ENCODE data around the gene RAD51B. TPM values are rescaled to one million over a fixed set of nuclear protein-coding genes. Genes with fewer than 3 reads are reported as not detected.
A peak's percentile ranks its signal among the peaks of the same experiment; 100 is the strongest.

The RAD51B gene
- total and polyA plus RNA-seq, 4 donors, result 2.5 to 95.0 (median 9.6) TPM

DNA sequence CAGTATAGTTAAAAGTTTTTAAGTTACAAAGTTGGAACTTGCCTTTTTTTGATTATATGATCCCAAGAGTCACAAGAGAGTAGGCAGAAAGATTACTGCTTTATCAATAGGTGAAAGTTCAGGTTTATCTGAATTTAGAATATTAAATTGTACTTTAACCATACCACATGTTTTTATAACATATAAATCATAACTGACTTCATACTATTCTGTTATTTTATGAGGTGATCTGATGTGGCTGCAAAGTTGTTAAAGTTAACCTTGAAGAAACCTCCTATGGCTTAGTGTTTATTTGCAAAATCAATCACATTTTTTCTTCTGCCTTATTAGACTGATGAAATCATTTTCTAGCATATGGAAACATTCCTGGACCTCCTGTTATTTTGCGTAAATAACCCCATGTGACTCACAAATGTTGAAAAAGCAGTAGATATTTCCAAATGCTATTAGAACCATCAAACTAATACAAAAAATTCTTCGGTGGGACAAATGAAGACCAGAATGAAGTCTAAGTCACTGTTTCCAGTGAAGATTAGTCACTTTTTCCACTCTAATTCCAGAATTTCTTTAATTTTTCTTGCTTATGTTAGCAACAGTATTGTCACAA lies 132.1 kb downstream of the RAD51B start:
- H3K4me1 ChIP-seq (ENCODE audit: control insufficient read depth in 5 of 5, insufficient read depth in 5 of 5, low read length in 5 of 5), result peaks cover 0 to 36% (median 0%) of the 10 kb centered on the region in 5 donors
- TF ChIP-seq, protein P1, sequence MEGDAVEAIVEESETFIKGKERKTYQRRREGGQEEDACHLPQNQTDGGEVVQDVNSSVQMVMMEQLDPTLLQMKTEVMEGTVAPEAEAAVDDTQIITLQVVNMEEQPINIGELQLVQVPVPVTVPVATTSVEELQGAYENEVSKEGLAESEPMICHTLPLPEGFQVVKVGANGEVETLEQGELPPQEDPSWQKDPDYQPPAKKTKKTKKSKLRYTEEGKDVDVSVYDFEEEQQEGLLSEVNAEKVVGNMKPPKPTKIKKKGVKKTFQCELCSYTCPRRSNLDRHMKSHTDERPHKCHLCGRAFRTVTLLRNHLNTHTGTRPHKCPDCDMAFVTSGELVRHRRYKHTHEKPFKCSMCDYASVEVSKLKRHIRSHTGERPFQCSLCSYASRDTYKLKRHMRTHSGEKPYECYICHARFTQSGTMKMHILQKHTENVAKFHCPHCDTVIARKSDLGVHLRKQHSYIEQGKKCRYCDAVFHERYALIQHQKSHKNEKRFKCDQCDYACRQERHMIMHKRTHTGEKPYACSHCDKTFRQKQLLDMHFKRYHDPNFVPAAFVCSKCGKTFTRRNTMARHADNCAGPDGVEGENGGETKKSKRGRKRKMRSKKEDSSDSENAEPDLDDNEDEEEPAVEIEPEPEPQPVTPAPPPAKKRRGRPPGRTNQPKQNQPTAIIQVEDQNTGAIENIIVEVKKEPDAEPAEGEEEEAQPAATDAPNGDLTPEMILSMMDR (IDR thresholded peaks at IDR 0.05; ENCODE audit: control extremely low read depth, extremely low read depth), result no peak
- H3K27ac ChIP-seq (ENCODE audit: low read depth in 1 of 2, low read length in 1 of 2), result no peak overlapping the region
- H3K27me3 ChIP-seq (ENCODE audit: control insufficient read depth in 3 of 3, insufficient read depth in 3 of 3, low read length in 2 of 3), result no peaks in the 10 kb centered on the region
- no peak overlapping the region for H3K4me3 ChIP-seq
- WGBS, 2 donors, result 88 to 90% methylated on average over 2 of the region's 2 CpGs
- DNase-seq, result peak in 2 of 3 donors; percentile 51 to 66
- H3K36me3 ChIP-seq (ENCODE audit: control insufficient read depth in 4 of 4, insufficient read depth in 4 of 4, low read length in 4 of 4), result peaks cover 0 to 10% (median 0%) of the 10 kb centered on the region in 4 donors
- H3K9me3 ChIP-seq (ENCODE audit: control insufficient read depth in 4 of 4, insufficient read depth in 3 of 4, low read length in 3 of 4), result peaks cover 0 to 3% (median 0%) of the 10 kb centered on the region in 4 donors
- H3K9ac ChIP-seq (ENCODE audit: insufficient read depth in 1 of 2, low read length in 2 of 2), result no peak overlapping the region
- no peak for ATAC-seq (ENCODE audit: insufficient read depth, low FRiP score)

DNA sequence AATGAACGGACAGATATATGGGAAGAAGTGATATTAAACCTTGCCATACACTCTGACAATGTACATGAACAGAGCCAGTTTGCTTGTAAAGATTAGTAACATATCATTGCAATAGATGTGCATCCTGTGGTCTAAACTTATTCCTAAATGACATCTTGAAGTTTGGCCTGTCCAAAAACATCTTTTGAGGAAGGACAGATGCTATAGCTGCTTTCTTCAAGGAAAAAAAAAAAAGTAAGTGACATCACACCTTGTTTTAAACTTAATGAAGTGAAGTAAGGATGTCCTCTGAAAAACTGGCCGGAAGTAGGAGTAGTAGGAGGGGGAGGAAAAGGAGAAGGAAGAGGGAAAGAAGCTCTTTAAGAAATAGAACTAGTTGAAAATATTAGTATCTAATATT lies 132.8 kb downstream of the RAD51B start:
- Histone ChIP-seq H3K4me3 (no peak overlapping the region), H3K9me3 (ENCODE audit: control insufficient read depth in 4 of 4, insufficient read depth in 3 of 4, low read length in 3 of 4) (peaks cover 0 to 3% (median 0%) of the 10 kb centered on the region in 4 donors), H3K4me1 (ENCODE audit: control insufficient read depth in 5 of 5, insufficient read depth in 5 of 5, low read length in 5 of 5) (peaks cover 0 to 39% (median 0%) of the 10 kb centered on the region in 5 donors), H3K9ac (ENCODE audit: insufficient read depth in 1 of 2, low read length in 2 of 2) (no peak overlapping the region), H3K27ac (ENCODE audit: low read depth in 1 of 2, low read length in 1 of 2) (no peak overlapping the region), H3K27me3 (ENCODE audit: control insufficient read depth in 3 of 3, insufficient read depth in 3 of 3, low read length in 2 of 3) (no peaks in the 10 kb centered on the region), H3K36me3 (ENCODE audit: control insufficient read depth in 4 of 4, insufficient read depth in 4 of 4, low read length in 4 of 4) (peaks cover 0 to 10% (median 0%) of the 10 kb centered on the region in 4 donors)
- TF ChIP-seq, protein P1 (IDR thresholded peaks at IDR 0.05; ENCODE audit: control extremely low read depth, extremely low read depth), result no peak
- 75 to 82% methylated on average over 2 of the region's 2 CpGs for WGBS, 2 donors
- ATAC-seq (ENCODE audit: insufficient read depth, low FRiP score), result no peak
- DNase-seq, result peak in 1 of 3 donors; percentile 38

DNA sequence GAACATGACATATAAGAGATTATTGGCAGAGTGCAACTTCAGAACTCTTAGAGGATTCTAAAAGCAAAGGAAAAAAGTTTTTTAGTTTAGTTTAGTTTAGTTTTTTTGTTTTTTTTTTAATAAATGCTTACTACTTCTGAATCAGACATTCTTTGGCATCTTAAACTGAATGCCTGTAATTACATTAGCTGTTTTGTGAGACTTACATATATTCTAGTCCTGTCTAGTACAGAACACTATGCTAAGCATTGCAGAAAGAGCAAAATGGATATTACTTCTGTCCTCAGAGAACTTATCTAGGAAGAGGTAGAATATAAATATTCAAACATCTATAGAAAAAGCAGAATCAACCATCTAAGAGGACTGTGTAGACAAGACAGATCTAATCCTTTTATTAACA lies 133.2 kb downstream of the RAD51B start:
- TF ChIP-seq, protein P1 (IDR thresholded peaks at IDR 0.05; ENCODE audit: control extremely low read depth, extremely low read depth), result no peak
- no peaks in the 10 kb centered on the region for H3K27me3 ChIP-seq (ENCODE audit: control insufficient read depth in 3 of 3, insufficient read depth in 3 of 3, low read length in 2 of 3)
- H3K9ac ChIP-seq (ENCODE audit: insufficient read depth in 1 of 2, low read length in 2 of 2), result peak overlapping the region in 1 of 2 donors; percentile 46
- ATAC-seq (ENCODE audit: insufficient read depth, low FRiP score), result no peak
- no peak overlapping the region for H3K27ac ChIP-seq (ENCODE audit: low read depth in 1 of 2, low read length in 1 of 2)
- peaks cover 0 to 10% (median 0%) of the 10 kb centered on the region in 4 donors for H3K36me3 ChIP-seq (ENCODE audit: control insufficient read depth in 4 of 4, insufficient read depth in 4 of 4, low read length in 4 of 4)
- peaks cover 0 to 3% (median 0%) of the 10 kb centered on the region in 4 donors for H3K9me3 ChIP-seq (ENCODE audit: control insufficient read depth in 4 of 4, insufficient read depth in 3 of 4, low read length in 3 of 4)
- DNase-seq, result peak in 1 of 3 donors; percentile 40
- H3K4me1 ChIP-seq (ENCODE audit: control insufficient read depth in 5 of 5, insufficient read depth in 5 of 5, low read length in 5 of 5), result peaks cover 0 to 43% (median 0%) of the 10 kb centered on the region in 5 donors
- no peak overlapping the region for H3K4me3 ChIP-seq
